IPS DF 6.9 (cell line): ENCODE data around the gene ACTL10.

Experiments used
- DNase-seq: peaks from one replicate; pipeline ENCODE4 v3.0.0-alpha.2; 2013; ENCODE audit warnings: low read depth, low spot score
- H3K27ac ChIP-seq: one replicate; pipeline ENCODE4 v1.5.1; 2013; ENCODE audit warnings: low read length, control low read depth
- H3K27me3 ChIP-seq: 2 replicates; pipeline ENCODE4 v1.6.1; 2013; ENCODE audit warnings: mild to moderate bottlenecking, low read length; ENCODE audit not compliant: control insufficient read depth, insufficient read depth
- H3K36me3 ChIP-seq: 2 replicates; pipeline ENCODE4 v1.6.1; 2013; ENCODE audit warnings: low read length; ENCODE audit not compliant: control insufficient read depth, insufficient read depth
- H3K4me1 ChIP-seq: 2 replicates; pipeline ENCODE4 v1.6.1; 2013; ENCODE audit warnings: low read length; ENCODE audit not compliant: control insufficient read depth, insufficient read depth
- H3K4me3 ChIP-seq: 2 replicates; pipeline ENCODE4 v1.5.1; 2013; ENCODE audit warnings: mild to moderate bottlenecking, low read length
- H3K9me3 ChIP-seq: 2 replicates; pipeline ENCODE4 v1.6.1; 2013; ENCODE audit warnings: low read length, inconsistent platforms; ENCODE audit not compliant: control insufficient read depth, insufficient read depth
- WGBS: extraction: QIAGEN DNeasy Blood & Tissue Kit; methylation state at CpG from one replicate; pipeline ENCODE4 v1.1.7; 2013; ENCODE audit warnings: mixed read lengths, missing lambda C conversion rate; ENCODE audit not compliant: insufficient read length, insufficient coverage; 5-methylcytosine and 5-hydroxymethylcytosine counted together

The ACTL10 gene

DNA sequence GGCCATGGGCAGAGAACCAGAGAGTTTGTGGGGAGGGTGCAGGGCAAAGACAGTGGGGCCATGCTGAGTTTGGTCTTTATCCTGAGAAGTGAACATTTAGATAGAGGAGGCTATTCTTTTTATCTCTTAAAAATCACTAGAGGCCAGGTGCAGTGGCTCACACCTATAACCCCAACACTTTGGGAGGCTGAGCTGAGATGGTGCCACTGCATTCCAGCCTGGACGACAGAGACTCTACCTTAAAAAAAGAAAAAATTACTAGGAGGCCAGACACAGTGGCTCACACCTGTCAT is 44.6 kb downstream of the ACTL10 start:
- H3K27me3 ChIP-seq, result no peaks in the 10 kb centered on the region
- peaks cover 2% of the 10 kb centered on the region; the same call in 1 of the 2 replicates for H3K4me1 ChIP-seq
- no peaks in the 10 kb centered on the region for H3K36me3 ChIP-seq
- H3K9me3 ChIP-seq, result no peaks in the 10 kb centered on the region
- no peak overlapping the region for H3K27ac ChIP-seq
- no peak for DNase-seq
- no peak overlapping the region for H3K4me3 ChIP-seq
- whole genome bisulfite sequencing, result no CpG with 5 or more reads among the region's 1 CpG

DNA sequence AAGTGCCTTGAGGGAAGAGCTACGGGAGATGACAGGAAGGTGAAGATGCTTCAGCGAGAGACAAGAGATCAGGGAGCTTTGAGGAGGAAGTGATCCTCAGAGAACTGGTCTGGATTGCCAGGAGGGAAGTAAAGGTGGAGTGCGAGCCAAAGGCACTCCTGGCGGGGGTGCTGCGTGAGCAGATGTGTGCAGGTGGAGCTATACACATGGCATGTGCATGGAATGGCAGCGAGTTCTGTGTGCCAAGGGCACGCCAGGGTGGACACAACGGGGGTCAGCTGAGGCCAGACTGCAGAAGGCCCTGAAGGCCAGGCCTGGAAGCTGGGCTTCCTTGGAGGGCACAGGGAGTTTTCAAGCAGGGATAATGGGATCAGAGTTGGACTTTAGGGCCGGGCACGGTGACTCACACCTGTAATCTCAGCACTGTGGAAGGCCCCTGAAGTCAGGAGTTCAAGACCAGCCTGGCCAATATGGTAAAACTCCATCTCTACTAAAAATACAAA is 47.2 kb downstream of the ACTL10 start:
- H3K36me3 ChIP-seq, result no peaks in the 10 kb centered on the region
- H3K4me1 ChIP-seq, result peaks cover 2% of the 10 kb centered on the region; the same call in 1 of the 2 replicates
- H3K9me3 ChIP-seq, result no peaks in the 10 kb centered on the region
- no peaks in the 10 kb centered on the region for H3K27me3 ChIP-seq
- H3K27ac ChIP-seq, result no peak overlapping the region
- WGBS, result no CpG with 5 or more reads among the region's 10 CpGs
- no peak for DNase-seq
- H3K4me3 ChIP-seq, result no peak overlapping the region

DNA sequence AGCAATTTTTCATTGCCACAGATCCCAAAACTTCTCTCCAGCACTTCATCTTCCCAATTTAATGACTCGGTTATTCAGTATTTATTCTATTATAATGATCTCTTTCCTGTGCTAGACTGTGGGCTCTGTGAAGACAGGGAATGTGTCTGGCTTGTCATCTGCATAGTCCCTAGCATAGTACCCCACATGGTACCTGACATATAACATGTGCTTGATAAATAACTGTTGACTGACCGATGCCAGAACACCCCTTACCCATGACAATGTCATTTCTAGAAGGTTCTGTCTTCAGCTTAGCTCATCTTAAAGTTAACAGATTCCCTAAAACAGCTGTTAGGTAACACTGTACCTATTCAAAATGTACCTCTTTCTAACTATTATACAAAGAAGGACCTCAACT is 49.8 kb downstream of the ACTL10 start:
- WGBS, result no CpG with 5 or more reads among the region's 2 CpGs
- Histone ChIP-seq H3K27ac (no peak overlapping the region), H3K4me3 (no peak overlapping the region), H3K36me3 (no peaks in the 10 kb centered on the region), H3K27me3 (no peaks in the 10 kb centered on the region), H3K9me3 (no peaks in the 10 kb centered on the region), H3K4me1 (peaks cover 2% of the 10 kb centered on the region; the same call in 1 of the 2 replicates)
- DNase-seq, result no peak
